DND-41 (cell line): ENCODE measurements around the gene ZNF747.

ENCODE experiments used
- CTCF ChIP-seq: IDR thresholded peaks from 2 replicates; pipeline ENCODE4 v1.5.1; 2012; ENCODE audit warnings: borderline replicate concordance, low read length, moderate library complexity, mild to moderate bottlenecking; ENCODE audit not compliant: poor library complexity, severe bottlenecking; ENCODE audit errors: extremely low read depth
- EZH2 ChIP-seq: IDR thresholded peaks from 3 replicates; pipeline ENCODE4 v1.6.1; 2012; ENCODE audit warnings: borderline replicate concordance, low read depth, mild to moderate bottlenecking, moderate library complexity, low read length, inconsistent platforms; ENCODE audit not compliant: severe bottlenecking

GRCh38 chr16:30565526-30565925 is 30.9 kb upstream of the ZNF747 start:
- TF ChIP-seq CTCF, result no peak
- no peak for TF ChIP-seq EZH2
